ENCODE results near the gene MAP2K7. TPM values are rescaled to one million over a fixed set of nuclear protein-coding genes. Genes with fewer than 3 reads are reported as not detected.
A peak's percentile ranks its signal among the peaks of the same experiment; 100 is the strongest.

Gene MAP2K7
- total RNA-seq, 1 experiment from 2014 or later = 39.4 TPM

DNA sequence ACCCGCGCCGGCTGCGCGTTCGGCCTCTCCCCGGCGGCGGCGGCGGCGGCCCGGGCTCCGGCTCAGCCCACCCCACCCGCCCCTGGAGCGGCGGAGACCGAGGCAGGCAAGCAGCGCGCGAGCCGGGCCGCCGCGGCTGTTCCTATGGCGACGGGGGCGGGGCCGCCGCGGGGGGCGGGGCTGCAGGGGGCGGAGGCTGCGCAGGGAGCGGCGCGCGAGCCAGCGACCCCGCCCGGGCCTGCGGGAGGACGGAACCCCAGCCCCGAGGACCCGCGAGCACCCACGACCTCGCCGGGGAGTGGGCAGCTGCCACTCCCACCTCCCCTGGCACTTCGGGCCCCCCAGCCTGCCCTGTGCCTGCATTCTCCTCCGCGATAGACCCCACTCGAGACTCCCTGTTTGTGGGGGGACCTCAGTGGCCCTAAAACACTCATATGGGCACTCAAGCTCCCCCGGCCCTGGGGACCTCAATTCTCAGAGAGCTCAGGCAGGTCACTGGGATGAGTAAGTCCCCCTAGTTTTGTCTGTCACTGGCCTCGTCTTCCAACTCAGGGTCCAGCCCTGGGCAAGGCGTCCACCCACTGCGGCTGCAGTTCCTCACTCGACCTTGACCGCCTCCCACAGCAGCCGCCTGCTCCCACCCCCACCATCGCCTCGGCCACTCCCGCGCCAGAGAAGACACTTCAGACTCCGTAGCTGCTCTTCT lies 22.5 kb downstream of the MAP2K7 start, which contains the start of gene CTXN1:
TSS of gene CTXN1 (minus strand) at position 115 of the 706 bp plus-strand sequence. CDS start 597 bp downstream, outside the sequence.
- DNase-seq (ENCODE audit: low spot score) = peak; percentile 80
- no peak within 1 kb of the TSS; the same call in 1 of the 2 replicates for H3K27ac Mint-ChIP-seq
- ATAC-seq = peak; percentile 7
- H3K4me1 Mint-ChIP-seq = peaks cover 4% of the 10 kb centered on the region; the same call in 1 of the 2 replicates
- ChIA-PET CTCF (interaction anchor here (0.7 to 2.2 kb wide), 4 partner anchors 8 to 73 kb away, joined by 3 to 14 read pairs (median 6); partner anchors contain the start of gene TIMM44), POLR2A (interaction anchor here (0.6 to 2.0 kb wide), 3 partner anchors 17 to 91 kb away, joined by 3 to 8 read pairs (median 4); partner anchors contain the start of gene TIMM44)
- no peaks in the 10 kb centered on the region for H3K27me3 Mint-ChIP-seq (ENCODE audit: low read depth)
- TF ChIP-seq CREB1 (CRISPR knock-in tag; IDR thresholded peaks at IDR 0.05) = no peak
- peak; percentile 15; the same call in 1 of the 2 replicates for TF ChIP-seq NFATC4 (CRISPR knock-in tag; IDR thresholded peaks at IDR 0.05)
- peak; percentile 60; the same call in 1 of the 2 replicates for TF ChIP-seq ERG (CRISPR knock-in tag; IDR thresholded peaks at IDR 0.05)
- TF ChIP-seq, protein P1, sequence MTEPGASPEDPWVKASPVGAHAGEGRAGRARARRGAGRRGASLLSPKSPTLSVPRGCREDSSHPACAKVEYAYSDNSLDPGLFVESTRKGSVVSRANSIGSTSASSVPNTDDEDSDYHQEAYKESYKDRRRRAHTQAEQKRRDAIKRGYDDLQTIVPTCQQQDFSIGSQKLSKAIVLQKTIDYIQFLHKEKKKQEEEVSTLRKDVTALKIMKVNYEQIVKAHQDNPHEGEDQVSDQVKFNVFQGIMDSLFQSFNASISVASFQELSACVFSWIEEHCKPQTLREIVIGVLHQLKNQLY (CRISPR knock-in tag; IDR thresholded peaks at IDR 0.05) = 0 out of 2 replicates have a peak, but pooled peaks have one; percentile 41
- TF ChIP-seq PRDM15 (CRISPR knock-in tag; IDR thresholded peaks at IDR 0.05) = no peak
- TF ChIP-seq FOXK1 (CRISPR knock-in tag; IDR thresholded peaks at IDR 0.05) = no peak
- no peak for TF ChIP-seq GRHL2 (CRISPR knock-in tag; IDR thresholded peaks at IDR 0.05; ENCODE audit: insufficient replicate concordance, severe bottlenecking)
- TF ChIP-seq ZNF219 (CRISPR knock-in tag; IDR thresholded peaks at IDR 0.05; ENCODE audit: borderline replicate concordance) = no peak
- TF ChIP-seq ZNF671 (CRISPR knock-in tag; IDR thresholded peaks at IDR 0.05) = peak; percentile 71; the same call in 1 of the 2 replicates
- TF ChIP-seq ZNF281 (CRISPR knock-in tag; IDR thresholded peaks at IDR 0.05) = no peak
- no peak for TF ChIP-seq TEAD1 (CRISPR knock-in tag; IDR thresholded peaks at IDR 0.05)
- peak; percentile 85 for TF ChIP-seq ZNF416 (CRISPR knock-in tag; IDR thresholded peaks at IDR 0.05)
- TF ChIP-seq NR3C1 (CRISPR knock-in tag; conservative IDR thresholded peaks at IDR 0.05; ENCODE audit: low read depth) = no peak
- TF ChIP-seq, protein P2, sequence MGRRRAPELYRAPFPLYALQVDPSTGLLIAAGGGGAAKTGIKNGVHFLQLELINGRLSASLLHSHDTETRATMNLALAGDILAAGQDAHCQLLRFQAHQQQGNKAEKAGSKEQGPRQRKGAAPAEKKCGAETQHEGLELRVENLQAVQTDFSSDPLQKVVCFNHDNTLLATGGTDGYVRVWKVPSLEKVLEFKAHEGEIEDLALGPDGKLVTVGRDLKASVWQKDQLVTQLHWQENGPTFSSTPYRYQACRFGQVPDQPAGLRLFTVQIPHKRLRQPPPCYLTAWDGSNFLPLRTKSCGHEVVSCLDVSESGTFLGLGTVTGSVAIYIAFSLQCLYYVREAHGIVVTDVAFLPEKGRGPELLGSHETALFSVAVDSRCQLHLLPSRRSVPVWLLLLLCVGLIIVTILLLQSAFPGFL (CRISPR knock-in tag; IDR thresholded peaks at IDR 0.05; ENCODE audit: borderline replicate concordance) = no peak
- TF ChIP-seq AR (CRISPR knock-in tag; IDR thresholded peaks at IDR 0.05) = 0 out of 2 replicates have a peak, but pooled peaks have one; percentile 75
- 0 out of 2 replicates have a peak, but pooled peaks have one; percentile 17 for TF ChIP-seq ZNF232 (CRISPR knock-in tag; IDR thresholded peaks at IDR 0.05)
- TF ChIP-seq PRRX2 (CRISPR knock-in tag; IDR thresholded peaks at IDR 0.05) = peak; percentile 73; the same call in 1 of the 2 replicates
- no peak for TF ChIP-seq GTF2I (CRISPR knock-in tag; conservative IDR thresholded peaks at IDR 0.05)
- 0 out of 2 replicates have a peak, but pooled peaks have one; percentile 63 for TF ChIP-seq EMX1 (CRISPR knock-in tag; IDR thresholded peaks at IDR 0.05)
- peaks cover 4% of the 10 kb centered on the region for H3K36me3 Mint-ChIP-seq
- no peaks in the 10 kb centered on the region for H3K9me3 Mint-ChIP-seq
- peak within 1 kb of the TSS; percentile 79 for H3K4me3 Mint-ChIP-seq
